ENCODE data around the gene HLA-DRB5. TPM values are rescaled to one million over a fixed set of nuclear protein-coding genes. Genes with fewer than 3 reads are reported as not detected.

HLA-DRB5 gene
- total and polyA plus RNA-seq, 2 experiments from 2014 or later, result not detected

- TF ChIP-seq ZNF462 (CRISPR knock-in tag; IDR thresholded peaks at IDR 0.05) (no peak), NANOG (IDR thresholded peaks at IDR 0.05; ENCODE audit: borderline replicate concordance) (no peak), EZH2 (IDR thresholded peaks at IDR 0.05; ENCODE audit: low read depth, unreplicated experiment) (no peak), ETS1 (IDR thresholded peaks at IDR 0.05) (no peak)
Observed at GRCh38 chr6:32519118-32519909, 10.8 kb downstream of the HLA-DRB5 start (continued).

- DNase-seq (ENCODE audit: low spot score), result no peak
- Mint-ChIP-seq H3K27ac (no peak overlapping the region), H3K36me3 (ENCODE audit: low read depth) (no peaks in the 10 kb centered on the region), H3K4me1 (peaks cover 6% of the 10 kb centered on the region; the same call in 1 of the 3 replicates), H3K27me3 (ENCODE audit: insufficient read depth, low read depth, poor library complexity) (no peaks in the 10 kb centered on the region), H3K4me3 (no peak overlapping the region), H3K9me3 (no peaks in the 10 kb centered on the region)
- Histone ChIP-seq H4K20me1 (replicated peaks; ENCODE audit: insufficient read depth) (no peaks in the 10 kb centered on the region), H3K9me2 (ENCODE audit: insufficient read depth) (no peaks in the 10 kb centered on the region), H3K36me3 (ENCODE audit: insufficient read depth) (no peaks in the 10 kb centered on the region), H2AFZ (no peak overlapping the region), H3K27me3 (ENCODE audit: insufficient read depth) (no peaks in the 10 kb centered on the region), H3K4me1 (ENCODE audit: insufficient read depth) (no peaks in the 10 kb centered on the region), H3K79me2 (replicated peaks; ENCODE audit: insufficient read depth) (no peaks in the 10 kb centered on the region), H3K27ac (ENCODE audit: low read depth) (no peak overlapping the region), H3K4me2 (no peak overlapping the region), H3F3A (replicated peaks; ENCODE audit: low read depth) (no peaks in the 10 kb centered on the region), H3K4me3 (no peak overlapping the region)
- no peak for ATAC-seq
- TF ChIP-seq CTCF (conservative IDR thresholded peaks at IDR 0.05; ENCODE audit: low read depth in 2 of 2), result no peak
- TF ChIP-seq STAT1 (IDR thresholded peaks at IDR 0.05; ENCODE audit: unreplicated experiment), result no peak
- TF ChIP-seq EZH2 (IDR thresholded peaks at IDR 0.05; ENCODE audit: low read depth, unreplicated experiment), result no peak
Observed at GRCh38 chr6:32517654-32518445, 12.2 kb downstream of the HLA-DRB5 start.

Data from GM23338 (cell line).